ENCODE data around the gene EPHA3.

The EPHA3 gene

DNA sequence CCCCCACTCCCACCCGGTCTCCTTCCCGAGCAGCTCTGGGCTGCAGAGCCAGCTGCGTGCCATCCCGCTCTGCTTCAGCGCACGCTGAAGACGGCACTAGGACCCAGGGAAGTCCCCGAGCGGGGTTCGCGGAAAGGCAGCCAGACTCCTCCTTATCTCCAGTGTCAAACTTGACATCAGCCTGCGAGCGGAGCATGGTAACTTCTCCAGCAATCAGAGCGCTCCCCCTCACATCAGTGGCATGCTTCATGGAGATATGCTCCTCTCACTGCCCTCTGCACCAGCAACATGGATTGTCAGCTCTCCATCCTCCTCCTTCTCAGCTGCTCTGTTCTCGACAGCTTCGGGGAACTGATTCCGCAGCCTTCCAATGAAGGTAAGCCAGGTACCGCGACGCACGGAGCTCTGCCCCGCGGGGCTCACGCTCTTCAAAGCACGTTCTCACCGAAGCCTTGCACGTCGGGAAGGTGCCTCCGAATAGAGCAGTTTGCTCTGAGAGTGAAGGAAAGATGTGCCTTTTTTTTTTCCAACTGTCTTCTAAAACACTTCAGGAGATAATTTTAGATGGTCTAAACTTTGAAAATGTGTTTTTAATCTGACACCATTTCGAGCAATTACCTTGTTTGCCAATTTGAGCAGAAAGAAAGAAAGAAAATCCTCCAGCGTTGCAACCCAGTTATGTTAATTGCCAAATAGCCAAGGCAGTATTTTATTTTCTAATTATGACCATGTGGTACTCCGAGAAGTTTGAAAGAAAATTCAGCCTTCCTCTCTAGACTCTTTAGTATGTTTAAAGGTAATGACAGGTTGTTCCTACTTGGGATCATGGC lies at the start of gene EPHA3:
TSS of gene EPHA3 (plus strand) at position 161 of the 830 bp plus-strand sequence. CDS start at position 289, 128 bp downstream.
- peak; percentile 98 for ATAC-seq
- TF ChIP-seq, protein P1, sequence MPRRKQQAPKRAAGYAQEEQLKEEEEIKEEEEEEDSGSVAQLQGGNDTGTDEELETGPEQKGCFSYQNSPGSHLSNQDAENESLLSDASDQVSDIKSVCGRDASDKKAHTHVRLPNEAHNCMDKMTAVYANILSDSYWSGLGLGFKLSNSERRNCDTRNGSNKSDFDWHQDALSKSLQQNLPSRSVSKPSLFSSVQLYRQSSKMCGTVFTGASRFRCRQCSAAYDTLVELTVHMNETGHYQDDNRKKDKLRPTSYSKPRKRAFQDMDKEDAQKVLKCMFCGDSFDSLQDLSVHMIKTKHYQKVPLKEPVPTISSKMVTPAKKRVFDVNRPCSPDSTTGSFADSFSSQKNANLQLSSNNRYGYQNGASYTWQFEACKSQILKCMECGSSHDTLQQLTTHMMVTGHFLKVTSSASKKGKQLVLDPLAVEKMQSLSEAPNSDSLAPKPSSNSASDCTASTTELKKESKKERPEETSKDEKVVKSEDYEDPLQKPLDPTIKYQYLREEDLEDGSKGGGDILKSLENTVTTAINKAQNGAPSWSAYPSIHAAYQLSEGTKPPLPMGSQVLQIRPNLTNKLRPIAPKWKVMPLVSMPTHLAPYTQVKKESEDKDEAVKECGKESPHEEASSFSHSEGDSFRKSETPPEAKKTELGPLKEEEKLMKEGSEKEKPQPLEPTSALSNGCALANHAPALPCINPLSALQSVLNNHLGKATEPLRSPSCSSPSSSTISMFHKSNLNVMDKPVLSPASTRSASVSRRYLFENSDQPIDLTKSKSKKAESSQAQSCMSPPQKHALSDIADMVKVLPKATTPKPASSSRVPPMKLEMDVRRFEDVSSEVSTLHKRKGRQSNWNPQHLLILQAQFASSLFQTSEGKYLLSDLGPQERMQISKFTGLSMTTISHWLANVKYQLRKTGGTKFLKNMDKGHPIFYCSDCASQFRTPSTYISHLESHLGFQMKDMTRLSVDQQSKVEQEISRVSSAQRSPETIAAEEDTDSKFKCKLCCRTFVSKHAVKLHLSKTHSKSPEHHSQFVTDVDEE (CRISPR knock-in tag; IDR thresholded peaks at IDR 0.05) = 0 out of 2 replicates have a peak, but pooled peaks have one; percentile 21
- TF ChIP-seq ZNF70 (CRISPR knock-in tag; IDR thresholded peaks at IDR 0.05) = no peak

DNA sequence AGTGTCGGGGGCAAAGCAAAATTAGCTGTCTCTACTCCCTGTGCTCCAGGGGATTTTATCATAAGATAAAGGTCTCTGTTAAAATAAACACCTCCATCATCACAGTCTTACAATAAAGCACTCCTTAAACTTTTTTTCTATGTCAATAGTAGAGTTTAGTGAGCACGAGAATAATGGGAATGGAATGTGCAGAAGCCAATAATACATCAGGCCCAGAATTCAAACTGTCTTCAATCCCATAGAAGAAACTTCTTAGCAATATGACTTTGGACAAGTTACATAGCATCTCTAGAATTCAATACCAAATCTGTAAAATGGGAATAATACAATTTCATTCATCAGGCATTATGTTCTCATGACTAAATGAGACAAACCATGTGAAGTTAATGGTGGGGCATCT lies 49.0 kb upstream of the EPHA3 start:
- no peak for ATAC-seq
- TF ChIP-seq, protein P1 (CRISPR knock-in tag; IDR thresholded peaks at IDR 0.05) = no peak
- TF ChIP-seq ZNF70 (CRISPR knock-in tag; IDR thresholded peaks at IDR 0.05) (no peak), ZNF8 (CRISPR knock-in tag; IDR thresholded peaks at IDR 0.05) (no peak), GLIS3 (CRISPR knock-in tag; IDR thresholded peaks at IDR 0.05) (no peak), ZFP3 (CRISPR knock-in tag; IDR thresholded peaks at IDR 0.05) (no peak), ZC3H10 (CRISPR knock-in tag; IDR thresholded peaks at IDR 0.05) (no peak), ESRRG (CRISPR knock-in tag; IDR thresholded peaks at IDR 0.05) (no peak), OSR1 (CRISPR knock-in tag; IDR thresholded peaks at IDR 0.05) (no peak), ZFP30 (CRISPR knock-in tag; IDR thresholded peaks at IDR 0.05) (no peak), ARNTL (CRISPR knock-in tag; IDR thresholded peaks at IDR 0.05; ENCODE audit: borderline replicate concordance, low read depth) (no peak), PPARA (CRISPR knock-in tag; IDR thresholded peaks at IDR 0.05; ENCODE audit: borderline replicate concordance) (no peak), CSDC2 (CRISPR knock-in tag; IDR thresholded peaks at IDR 0.05) (no peak), TOX (CRISPR knock-in tag; IDR thresholded peaks at IDR 0.05; ENCODE audit: borderline replicate concordance) (no peak), BACH2 (CRISPR knock-in tag; IDR thresholded peaks at IDR 0.05; ENCODE audit: borderline replicate concordance) (no peak), TCF4 (CRISPR knock-in tag; IDR thresholded peaks at IDR 0.05; ENCODE audit: borderline replicate concordance) (no peak), RARB (CRISPR knock-in tag; IDR thresholded peaks at IDR 0.05) (no peak)
- TF ChIP-seq, protein P2, sequence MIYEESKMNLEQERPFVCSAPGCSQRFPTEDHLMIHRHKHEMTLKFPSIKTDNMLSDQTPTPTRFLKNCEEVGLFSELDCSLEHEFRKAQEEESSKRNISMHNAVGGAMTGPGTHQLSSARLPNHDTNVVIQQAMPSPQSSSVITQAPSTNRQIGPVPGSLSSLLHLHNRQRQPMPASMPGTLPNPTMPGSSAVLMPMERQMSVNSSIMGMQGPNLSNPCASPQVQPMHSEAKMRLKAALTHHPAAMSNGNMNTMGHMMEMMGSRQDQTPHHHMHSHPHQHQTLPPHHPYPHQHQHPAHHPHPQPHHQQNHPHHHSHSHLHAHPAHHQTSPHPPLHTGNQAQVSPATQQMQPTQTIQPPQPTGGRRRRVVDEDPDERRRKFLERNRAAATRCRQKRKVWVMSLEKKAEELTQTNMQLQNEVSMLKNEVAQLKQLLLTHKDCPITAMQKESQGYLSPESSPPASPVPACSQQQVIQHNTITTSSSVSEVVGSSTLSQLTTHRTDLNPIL (CRISPR knock-in tag; IDR thresholded peaks at IDR 0.05; ENCODE audit: low read depth) = no peak
- TF ChIP-seq, protein P3, sequence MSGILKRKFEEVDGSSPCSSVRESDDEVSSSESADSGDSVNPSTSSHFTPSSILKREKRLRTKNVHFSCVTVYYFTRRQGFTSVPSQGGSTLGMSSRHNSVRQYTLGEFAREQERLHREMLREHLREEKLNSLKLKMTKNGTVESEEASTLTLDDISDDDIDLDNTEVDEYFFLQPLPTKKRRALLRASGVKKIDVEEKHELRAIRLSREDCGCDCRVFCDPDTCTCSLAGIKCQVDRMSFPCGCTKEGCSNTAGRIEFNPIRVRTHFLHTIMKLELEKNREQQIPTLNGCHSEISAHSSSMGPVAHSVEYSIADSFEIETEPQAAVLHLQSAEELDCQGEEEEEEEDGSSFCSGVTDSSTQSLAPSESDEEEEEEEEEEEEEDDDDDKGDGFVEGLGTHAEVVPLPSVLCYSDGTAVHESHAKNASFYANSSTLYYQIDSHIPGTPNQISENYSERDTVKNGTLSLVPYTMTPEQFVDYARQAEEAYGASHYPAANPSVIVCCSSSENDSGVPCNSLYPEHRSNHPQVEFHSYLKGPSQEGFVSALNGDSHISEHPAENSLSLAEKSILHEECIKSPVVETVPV (CRISPR knock-in tag; IDR thresholded peaks at IDR 0.05) = no peak
- TF ChIP-seq, protein P4, sequence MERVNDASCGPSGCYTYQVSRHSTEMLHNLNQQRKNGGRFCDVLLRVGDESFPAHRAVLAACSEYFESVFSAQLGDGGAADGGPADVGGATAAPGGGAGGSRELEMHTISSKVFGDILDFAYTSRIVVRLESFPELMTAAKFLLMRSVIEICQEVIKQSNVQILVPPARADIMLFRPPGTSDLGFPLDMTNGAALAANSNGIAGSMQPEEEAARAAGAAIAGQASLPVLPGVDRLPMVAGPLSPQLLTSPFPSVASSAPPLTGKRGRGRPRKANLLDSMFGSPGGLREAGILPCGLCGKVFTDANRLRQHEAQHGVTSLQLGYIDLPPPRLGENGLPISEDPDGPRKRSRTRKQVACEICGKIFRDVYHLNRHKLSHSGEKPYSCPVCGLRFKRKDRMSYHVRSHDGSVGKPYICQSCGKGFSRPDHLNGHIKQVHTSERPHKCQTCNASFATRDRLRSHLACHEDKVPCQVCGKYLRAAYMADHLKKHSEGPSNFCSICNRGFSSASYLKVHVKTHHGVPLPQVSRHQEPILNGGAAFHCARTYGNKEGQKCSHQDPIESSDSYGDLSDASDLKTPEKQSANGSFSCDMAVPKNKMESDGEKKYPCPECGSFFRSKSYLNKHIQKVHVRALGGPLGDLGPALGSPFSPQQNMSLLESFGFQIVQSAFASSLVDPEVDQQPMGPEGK (CRISPR knock-in tag; IDR thresholded peaks at IDR 0.05; ENCODE audit: borderline replicate concordance) = no peak
